Astrocyte (in vitro differentiated cells and primary cell): Measurements from ENCODE around the gene HAPSTR1. TPM values are rescaled to one million over a fixed set of nuclear protein-coding genes. Genes with fewer than 3 reads are reported as not detected.
A peak's percentile ranks its signal among the peaks of the same experiment; 100 is the strongest.

Experiments
- DNase-seq: peaks from one replicate; pipeline ENCODE4 v3.0.0-alpha.2; 2010; ENCODE audit warnings: low read depth
- FAIRE-seq: peaks from 2 replicates; lab custom pipeline; 2011; peaks lifted over from hg19 to GRCh38; lab: Jason Lieb, UNC
- H2AFZ ChIP-seq: 2 replicates; pipeline ENCODE4 v1.6.0; 2012; ENCODE audit warnings: low read depth, low read length, inconsistent platforms
- H3K27ac ChIP-seq: 2 replicates; pipeline ENCODE4 v1.5.1; 2011; ENCODE audit warnings: low read depth, low read length, inconsistent platforms
- H3K27me3 ChIP-seq: 2 replicates; pipeline ENCODE4 v1.6.0; 2011; ENCODE audit warnings: low read length, inconsistent platforms; ENCODE audit not compliant: insufficient read depth
- H3K36me3 ChIP-seq: 2 replicates; pipeline ENCODE4 v1.5.1; 2011; ENCODE audit warnings: low read length, inconsistent platforms; ENCODE audit not compliant: insufficient read depth
- H3K4me1 ChIP-seq: 2 replicates; pipeline ENCODE4 v1.5.1; 2011; ENCODE audit warnings: low read length, inconsistent platforms; ENCODE audit not compliant: insufficient read depth
- H3K4me2 ChIP-seq: 2 replicates; pipeline ENCODE4 v1.6.0; 2012; ENCODE audit warnings: low read length, inconsistent platforms
- H3K4me3 ChIP-seq: 2 replicates; pipeline ENCODE4 v1.5.1; 2011; ENCODE audit warnings: low read depth, mild to moderate bottlenecking, low read length, inconsistent platforms; ENCODE audit not compliant: insufficient read depth
- H3K79me2 ChIP-seq: 2 replicates; pipeline ENCODE4 v1.6.0; 2012; ENCODE audit warnings: mild to moderate bottlenecking, low read length, inconsistent platforms; ENCODE audit not compliant: insufficient read depth
- H3K9ac ChIP-seq: 2 replicates; pipeline ENCODE4 v1.6.0; 2012; ENCODE audit warnings: mild to moderate bottlenecking, low read length, inconsistent platforms
- H3K9me3 ChIP-seq: 2 replicates; pipeline ENCODE4 v1.5.1; 2012; ENCODE audit warnings: low read depth, mild to moderate bottlenecking, low read length, inconsistent platforms; ENCODE audit not compliant: insufficient read depth
- H4K20me1 ChIP-seq: 2 replicates; pipeline ENCODE4 v1.6.0; 2012; ENCODE audit warnings: low read length, inconsistent platforms; ENCODE audit not compliant: insufficient read depth
- H3K27ac Mint-ChIP-seq: one replicate; pipeline ENCODE4 v1.8.0; 2021; ENCODE audit warnings: mild to moderate bottlenecking, mixed read lengths; ENCODE audit not compliant: unreplicated experiment
- H3K27me3 Mint-ChIP-seq: one replicate; pipeline ENCODE4 v1.8.0; 2021; ENCODE audit warnings: low read depth, mixed read lengths; ENCODE audit not compliant: unreplicated experiment
- H3K36me3 Mint-ChIP-seq: one replicate; pipeline ENCODE4 v1.8.0; 2021; ENCODE audit warnings: low read depth, mixed read lengths; ENCODE audit not compliant: unreplicated experiment
- H3K4me1 Mint-ChIP-seq: one replicate; pipeline ENCODE4 v1.8.0; 2021; ENCODE audit warnings: low read depth, mixed read lengths; ENCODE audit not compliant: unreplicated experiment
- H3K4me3 Mint-ChIP-seq: one replicate; pipeline ENCODE4 v1.8.0; 2021; ENCODE audit warnings: mild to moderate bottlenecking, moderate library complexity, mixed read lengths; ENCODE audit not compliant: unreplicated experiment
- H3K9me3 Mint-ChIP-seq: one replicate; pipeline ENCODE4 v1.8.0; 2021; ENCODE audit warnings: mild to moderate bottlenecking, mixed read lengths; ENCODE audit not compliant: unreplicated experiment
- CTCF ChIP-seq: IDR thresholded peaks from 2 replicates; pipeline ENCODE4 v1.5.1; 2011; ENCODE audit warnings: low read depth, mild to moderate bottlenecking, inconsistent platforms, low read length, moderate library complexity; ENCODE audit not compliant: insufficient read depth
- EZH2 ChIP-seq: IDR thresholded peaks from 2 replicates; pipeline ENCODE4 v1.6.1; 2012; ENCODE audit warnings: mild to moderate bottlenecking, low read length, inconsistent platforms; ENCODE audit not compliant: insufficient read depth
- total RNA-seq: library from RNA; stranded (reverse); gene quantifications from 2 replicates; pipeline ENCODE4 v1.2.1, GENCODE V29; 2021

Gene HAPSTR1
- total RNA-seq, 1 donor from 2014 or later: 99.5 TPM

- Mint-ChIP-seq H3K27ac (no peak overlapping the region), H3K36me3 (peaks cover 16% of the 10 kb centered on the region), H3K27me3 (no peaks in the 10 kb centered on the region), H3K4me3 (no peak overlapping the region), H3K9me3 (no peaks in the 10 kb centered on the region), H3K4me1 (peaks cover 47% of the 10 kb centered on the region)
- Histone ChIP-seq H3K9ac (no peak overlapping the region), H3K36me3 (peaks cover 22% of the 10 kb centered on the region), H4K20me1 (peaks cover 97% of the 10 kb centered on the region), H3K27ac (no peak overlapping the region), H3K79me2 (peaks cover 90% of the 10 kb centered on the region), H3K4me1 (peaks cover 45% of the 10 kb centered on the region), H3K4me2 (no peak overlapping the region), H3K4me3 (no peak overlapping the region), H3K9me3 (no peaks in the 10 kb centered on the region), H2AFZ (no peak overlapping the region), H3K27me3 (no peaks in the 10 kb centered on the region)
- DNase-seq: no peak
- TF ChIP-seq CTCF (no peak), EZH2 (no peak)
- no peak for FAIRE-seq
Measured at GRCh38 chr16:9123401-9123800, 32.0 kb downstream of the HAPSTR1 start.

GRCh38 chr16:9123871-9124270 lies 32.4 kb downstream of the HAPSTR1 start:
- Histone ChIP-seq H3K4me1 (peaks cover 42% of the 10 kb centered on the region), H3K27ac (no peak overlapping the region), H3K4me3 (no peak overlapping the region), H3K9ac (no peak overlapping the region), H3K9me3 (no peaks in the 10 kb centered on the region), H4K20me1 (peaks cover 97% of the 10 kb centered on the region), H3K4me2 (no peak overlapping the region), H3K27me3 (no peaks in the 10 kb centered on the region), H3K36me3 (peaks cover 20% of the 10 kb centered on the region), H2AFZ (no peak overlapping the region), H3K79me2 (peaks cover 90% of the 10 kb centered on the region)
- TF ChIP-seq CTCF (no peak), EZH2 (no peak)
- peaks cover 48% of the 10 kb centered on the region for H3K4me1 Mint-ChIP-seq
- no peak overlapping the region for H3K27ac Mint-ChIP-seq
- H3K9me3 Mint-ChIP-seq: no peaks in the 10 kb centered on the region
- peaks cover 16% of the 10 kb centered on the region for H3K36me3 Mint-ChIP-seq
- H3K27me3 Mint-ChIP-seq: no peaks in the 10 kb centered on the region
- FAIRE-seq (no peak), DNase-seq (no peak)
- no peak overlapping the region for H3K4me3 Mint-ChIP-seq

DNA sequence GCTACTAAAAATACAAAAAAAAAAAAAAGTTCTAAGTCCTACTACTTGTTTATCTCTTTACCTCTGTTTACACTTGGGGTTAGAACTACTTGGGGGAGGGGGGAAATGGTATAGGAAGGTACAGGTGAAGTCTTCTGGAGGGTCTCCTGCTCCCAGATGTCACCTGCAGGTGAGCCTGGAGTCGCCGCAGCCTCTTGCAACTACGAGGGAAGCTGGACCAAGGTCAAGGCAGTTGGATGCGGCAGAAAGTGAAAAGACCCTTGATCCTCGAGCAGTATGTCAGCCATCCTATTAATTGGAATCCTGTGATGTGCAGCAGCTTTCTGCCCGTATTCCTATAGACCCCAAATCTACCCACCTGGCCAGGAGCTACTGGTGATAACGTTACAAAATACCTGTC lies 33.0 kb downstream of the HAPSTR1 start:
- H3K27ac ChIP-seq: no peak overlapping the region
- H3K27me3 Mint-ChIP-seq: no peaks in the 10 kb centered on the region
- H2AFZ ChIP-seq: no peak overlapping the region
- no peak overlapping the region for H3K4me3 ChIP-seq
- no peaks in the 10 kb centered on the region for H3K9me3 Mint-ChIP-seq
- peaks cover 46% of the 10 kb centered on the region for H3K4me1 Mint-ChIP-seq
- DNase-seq (no peak), FAIRE-seq (no peak)
- peaks cover 86% of the 10 kb centered on the region for H3K79me2 ChIP-seq
- H3K4me1 ChIP-seq: peaks cover 39% of the 10 kb centered on the region
- H3K36me3 Mint-ChIP-seq: peaks cover 15% of the 10 kb centered on the region
- H3K27ac Mint-ChIP-seq: peak overlapping the region; percentile 58
- H3K36me3 ChIP-seq: peaks cover 16% of the 10 kb centered on the region
- no peak for TF ChIP-seq CTCF
- no peak for TF ChIP-seq EZH2
- no peak overlapping the region for H3K9ac ChIP-seq
- H3K9me3 ChIP-seq: no peaks in the 10 kb centered on the region
- H3K4me3 Mint-ChIP-seq: no peak overlapping the region
- peaks cover 93% of the 10 kb centered on the region for H4K20me1 ChIP-seq
- no peaks in the 10 kb centered on the region for H3K27me3 ChIP-seq
- no peak overlapping the region for H3K4me2 ChIP-seq
